ENCODE data around the gene NTF3. TPM values are rescaled to one million over a fixed set of nuclear protein-coding genes. Genes with fewer than 3 reads are reported as not detected.

Gene NTF3
- total RNA-seq, 6 donors from 2014 or later, result 0.46 to 0.71 (median 0.54) TPM; not detected in 3

DNA sequence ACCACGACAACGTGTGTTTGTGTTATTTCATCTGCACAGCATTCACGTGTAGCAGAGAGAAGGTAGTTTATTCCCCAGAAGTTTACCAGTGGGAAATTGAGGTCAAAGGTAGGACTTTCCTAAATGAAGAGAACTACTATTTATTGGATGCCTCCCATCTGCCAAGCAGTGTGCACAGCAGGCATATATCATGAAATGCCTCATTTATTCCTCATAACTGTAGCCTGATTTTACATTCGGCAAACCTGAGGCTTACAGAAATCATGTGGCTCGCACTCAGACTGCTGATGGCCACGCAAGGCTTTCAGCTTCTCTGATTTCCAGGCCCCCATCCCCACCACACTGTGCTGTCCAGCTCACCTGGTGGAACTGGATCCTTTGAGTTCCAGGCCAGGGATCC lies 33.5 kb downstream of the NTF3 start:
- no peak for ATAC-seq (ENCODE audit: low FRiP score in 2 of 2)
- 86 to 87% methylated on average over 6 of the region's 6 CpGs for WGBS, 2 donors
- Histone ChIP-seq H3K27me3 (no peaks in the 10 kb centered on the region), H3K36me3 (no peaks in the 10 kb centered on the region), H3K27ac (no peak overlapping the region), H3K9me3 (no peaks in the 10 kb centered on the region), H3K4me3 (no peak overlapping the region), H3K4me1 (peaks cover 0 to 6% (median 2%) of the 10 kb centered on the region in 4 donors)
- TF ChIP-seq, protein P1, sequence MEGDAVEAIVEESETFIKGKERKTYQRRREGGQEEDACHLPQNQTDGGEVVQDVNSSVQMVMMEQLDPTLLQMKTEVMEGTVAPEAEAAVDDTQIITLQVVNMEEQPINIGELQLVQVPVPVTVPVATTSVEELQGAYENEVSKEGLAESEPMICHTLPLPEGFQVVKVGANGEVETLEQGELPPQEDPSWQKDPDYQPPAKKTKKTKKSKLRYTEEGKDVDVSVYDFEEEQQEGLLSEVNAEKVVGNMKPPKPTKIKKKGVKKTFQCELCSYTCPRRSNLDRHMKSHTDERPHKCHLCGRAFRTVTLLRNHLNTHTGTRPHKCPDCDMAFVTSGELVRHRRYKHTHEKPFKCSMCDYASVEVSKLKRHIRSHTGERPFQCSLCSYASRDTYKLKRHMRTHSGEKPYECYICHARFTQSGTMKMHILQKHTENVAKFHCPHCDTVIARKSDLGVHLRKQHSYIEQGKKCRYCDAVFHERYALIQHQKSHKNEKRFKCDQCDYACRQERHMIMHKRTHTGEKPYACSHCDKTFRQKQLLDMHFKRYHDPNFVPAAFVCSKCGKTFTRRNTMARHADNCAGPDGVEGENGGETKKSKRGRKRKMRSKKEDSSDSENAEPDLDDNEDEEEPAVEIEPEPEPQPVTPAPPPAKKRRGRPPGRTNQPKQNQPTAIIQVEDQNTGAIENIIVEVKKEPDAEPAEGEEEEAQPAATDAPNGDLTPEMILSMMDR (IDR thresholded peaks at IDR 0.05), result no peak
- TF ChIP-seq POLR2AphosphoS5 (IDR thresholded peaks at IDR 0.05) (no peak), EP300 (IDR thresholded peaks at IDR 0.05) (no peak), POLR2A (IDR thresholded peaks at IDR 0.05) (no peak)
- DNase-seq, result no peak

DNA sequence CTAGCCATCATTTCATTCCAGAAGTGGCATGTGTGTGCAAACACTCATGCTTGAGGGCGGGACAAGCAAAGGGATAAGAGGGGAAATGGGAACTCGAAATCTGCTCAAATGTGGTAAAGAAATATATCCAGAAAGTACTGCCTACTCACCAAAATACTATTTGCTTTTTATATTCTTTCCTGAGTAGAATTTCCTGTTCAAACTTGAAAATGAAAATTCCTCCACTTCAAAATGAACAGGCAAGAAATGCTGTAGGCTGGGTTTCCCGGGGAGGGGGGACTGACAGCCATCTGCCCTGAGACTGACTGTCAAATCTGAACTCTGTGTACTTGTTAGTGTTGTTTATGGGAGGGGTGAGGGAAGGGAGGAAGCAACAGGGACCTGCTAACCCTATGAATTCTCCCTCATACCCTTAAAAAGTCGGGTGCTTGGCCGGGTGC lies 34.6 kb downstream of the NTF3 start:
- ATAC-seq (ENCODE audit: low FRiP score in 2 of 2), result no peak
- no peak for TF ChIP-seq EP300 (IDR thresholded peaks at IDR 0.05)
- no peak for TF ChIP-seq POLR2A (IDR thresholded peaks at IDR 0.05)
- TF ChIP-seq, protein P1 (IDR thresholded peaks at IDR 0.05), result no peak
- no peak for TF ChIP-seq POLR2AphosphoS5 (IDR thresholded peaks at IDR 0.05)

DNA sequence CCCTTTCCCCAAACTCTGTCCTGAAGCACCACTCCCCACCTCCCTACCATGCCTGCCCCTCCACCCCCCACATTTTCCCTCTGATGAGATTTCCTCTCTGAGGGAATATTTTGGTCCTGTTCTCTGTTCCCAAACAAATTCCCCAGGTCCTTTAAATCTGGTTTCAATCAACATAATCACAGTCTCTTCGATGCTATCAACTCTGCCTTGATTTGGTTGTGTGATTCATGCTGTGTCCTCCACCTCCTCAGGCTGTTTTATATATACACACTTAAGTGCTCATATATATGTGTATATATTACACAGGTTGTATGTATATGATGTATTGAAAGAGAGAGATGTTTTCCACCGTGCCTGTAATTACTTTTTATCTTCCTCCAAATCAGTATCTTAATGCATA lies 36.0 kb downstream of the NTF3 start:
- H3K36me3 ChIP-seq, result no peaks in the 10 kb centered on the region
- H3K4me1 ChIP-seq, result peaks cover 0 to 6% (median 2%) of the 10 kb centered on the region in 4 donors
- WGBS, 2 donors, result 69 to 71% methylated on average over 2 of the region's 2 CpGs
- ATAC-seq (ENCODE audit: low FRiP score in 2 of 2) (no peak), DNase-seq (no peak)
- no peak overlapping the region for H3K27ac ChIP-seq
- H3K27me3 ChIP-seq, result no peaks in the 10 kb centered on the region
- no peaks in the 10 kb centered on the region for H3K9me3 ChIP-seq
- TF ChIP-seq, protein P1 (IDR thresholded peaks at IDR 0.05), result no peak
- TF ChIP-seq EP300 (IDR thresholded peaks at IDR 0.05) (no peak), POLR2AphosphoS5 (IDR thresholded peaks at IDR 0.05) (no peak), POLR2A (IDR thresholded peaks at IDR 0.05) (no peak)
- no peak overlapping the region for H3K4me3 ChIP-seq

More for the DNA sequence above, 34.6 kb downstream of the NTF3 start:
- no peak for DNase-seq
- Histone ChIP-seq H3K36me3 (no peaks in the 10 kb centered on the region), H3K4me3 (no peak overlapping the region), H3K4me1 (peaks cover 0 to 6% (median 2%) of the 10 kb centered on the region in 4 donors), H3K9me3 (no peaks in the 10 kb centered on the region), H3K27me3 (no peaks in the 10 kb centered on the region), H3K27ac (no peak overlapping the region)
- WGBS, 2 donors, result 20 to 28% methylated on average over 5 of the region's 5 CpGs

DNA sequence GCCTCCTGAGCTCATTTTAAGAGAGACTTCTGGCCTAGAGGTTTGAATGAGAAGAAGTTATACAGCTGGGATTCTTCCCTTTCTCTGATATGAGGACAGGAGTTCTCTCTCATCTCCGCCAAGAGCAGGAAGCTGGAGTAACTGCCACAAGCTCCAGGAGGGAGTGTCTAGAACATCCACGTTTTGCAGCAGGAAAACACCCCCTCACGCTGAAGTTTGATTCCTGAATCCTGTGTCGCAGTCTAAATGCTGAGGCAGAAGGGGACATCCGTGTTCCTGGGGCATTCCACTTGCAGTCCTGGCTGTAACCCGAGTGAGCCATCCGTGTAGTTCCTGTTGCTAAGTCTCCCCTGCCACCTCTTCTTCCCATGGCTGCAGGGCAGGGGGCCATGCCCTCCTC lies 38.3 kb downstream of the NTF3 start:
- Histone ChIP-seq H3K36me3 (no peaks in the 10 kb centered on the region), H3K27me3 (no peaks in the 10 kb centered on the region), H3K4me3 (no peak overlapping the region), H3K27ac (no peak overlapping the region), H3K9me3 (no peaks in the 10 kb centered on the region), H3K4me1 (peaks cover 0 to 6% (median 2%) of the 10 kb centered on the region in 4 donors)
- DNase-seq (no peak), ATAC-seq (ENCODE audit: low FRiP score in 2 of 2) (no peak)
- WGBS, 2 donors, result 60 to 77% methylated on average over 6 to 7 of the region's 7 CpGs
- TF ChIP-seq, protein P1 (IDR thresholded peaks at IDR 0.05), result no peak
- TF ChIP-seq POLR2AphosphoS5 (IDR thresholded peaks at IDR 0.05), result no peak

DNA sequence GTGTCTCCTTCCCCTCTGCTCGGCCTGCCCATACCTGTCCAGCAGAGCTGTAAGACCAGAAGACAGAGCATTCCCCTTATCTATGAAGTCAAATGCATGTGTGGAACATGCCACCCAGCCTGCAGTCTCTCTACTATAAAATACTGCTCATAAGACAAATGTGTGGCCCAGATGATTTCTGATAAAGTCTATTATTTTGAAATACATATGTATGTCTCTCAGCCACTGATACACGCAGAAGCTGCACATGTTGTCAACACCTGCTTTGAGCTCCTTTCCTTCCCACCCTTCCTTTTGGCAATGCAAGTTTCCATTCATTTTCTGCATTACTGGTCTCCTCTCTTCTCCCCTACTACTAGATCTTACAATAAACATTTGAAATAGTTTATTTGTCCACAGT lies 38.8 kb downstream of the NTF3 start:
- Histone ChIP-seq H3K27me3 (no peaks in the 10 kb centered on the region), H3K4me1 (peaks cover 0 to 6% (median 2%) of the 10 kb centered on the region in 4 donors), H3K27ac (no peak overlapping the region), H3K36me3 (no peaks in the 10 kb centered on the region), H3K4me3 (no peak overlapping the region), H3K9me3 (no peaks in the 10 kb centered on the region)
- TF ChIP-seq, protein P1 (IDR thresholded peaks at IDR 0.05), result no peak
- TF ChIP-seq EP300 (IDR thresholded peaks at IDR 0.05), result no peak
- ATAC-seq (ENCODE audit: low FRiP score in 2 of 2) (no peak), DNase-seq (no peak)
- WGBS, 2 donors, result 82 to 86% methylated on average over 2 of the region's 2 CpGs

All from upper lobe of left lung (tissue), 6 donors.